GM06990 (cell line): ENCODE measurements around the gene UBR1.
"Not testable (repeated sequence)": the region's sequence is repeated elsewhere in the genome, so short reads cannot be mapped to it uniquely, and the experiment has no call there.

Experiments
- DNase-seq: peaks from one replicate; pipeline ENCODE4 v3.0.0-alpha.2; 2011; ENCODE audit not compliant: insufficient read length; ENCODE audit errors: extremely low read depth
- H3K27me3 ChIP-seq: replicated peaks from 2 replicates; pipeline ENCODE4 v1.6.0; 2011; ENCODE audit warnings: low read length; ENCODE audit not compliant: control insufficient read depth, insufficient read depth
- H3K36me3 ChIP-seq: 2 replicates; pipeline ENCODE4 v1.5.1; 2011; ENCODE audit warnings: low read length; ENCODE audit not compliant: control insufficient read depth, insufficient read depth
- H3K4me3 ChIP-seq: replicated peaks from 2 replicates; pipeline ENCODE4 v1.5.1; 2011; ENCODE audit warnings: low read depth, mild to moderate bottlenecking, control low read depth, low read length
- CTCF ChIP-seq: IDR thresholded peaks from 2 replicates; pipeline ENCODE4 v1.5.1; 2011; ENCODE audit warnings: low read length, control low read depth, mild to moderate bottlenecking, inconsistent platforms; ENCODE audit not compliant: insufficient read depth, poor library complexity, severe bottlenecking

The UBR1 gene

GRCh38 chr15:43009206-43009605 lies 96.6 kb downstream of the UBR1 start:
- no peak for DNase-seq
- peaks cover 16% of the 10 kb centered on the region for H3K36me3 ChIP-seq
- TF ChIP-seq CTCF: no peak
- no peaks in the 10 kb centered on the region for H3K27me3 ChIP-seq
- no peak overlapping the region for H3K4me3 ChIP-seq

- Histone ChIP-seq H3K27me3 (no peaks in the 10 kb centered on the region), H3K36me3 (peaks cover 17% of the 10 kb centered on the region), H3K4me3 (no peak overlapping the region)
- no peak for DNase-seq
- TF ChIP-seq CTCF: no peak
Observed at GRCh38 chr15:43008150-43008549, 97.7 kb downstream of the UBR1 start.

GRCh38 chr15:43007551-43007950 lies 98.3 kb downstream of the UBR1 start:
- no peaks in the 10 kb centered on the region for H3K27me3 ChIP-seq
- peaks cover 17% of the 10 kb centered on the region for H3K36me3 ChIP-seq
- no peak for DNase-seq
- TF ChIP-seq CTCF: no peak
- H3K4me3 ChIP-seq: no peak overlapping the region

- peaks cover 17% of the 10 kb centered on the region for H3K36me3 ChIP-seq
- no peak for TF ChIP-seq CTCF
- DNase-seq: no peak
- no peak overlapping the region for H3K4me3 ChIP-seq
- no peaks in the 10 kb centered on the region for H3K27me3 ChIP-seq
Observed at GRCh38 chr15:43006991-43007390, 98.8 kb downstream of the UBR1 start.

GRCh38 chr15:43004886-43005595 lies 100.8 kb downstream of the UBR1 start:
- not testable (repeated sequence) for H3K4me3 ChIP-seq, DNase-seq, H3K27me3 ChIP-seq
- peaks cover 17% of the 10 kb centered on the region for H3K36me3 ChIP-seq

GRCh38 chr15:42999201-42999779 lies 106.5 kb downstream of the UBR1 start:
- no peak for TF ChIP-seq CTCF
- no peak for DNase-seq
- Histone ChIP-seq H3K27me3 (no peaks in the 10 kb centered on the region), H3K4me3 (no peak overlapping the region), H3K36me3 (peaks cover 4% of the 10 kb centered on the region)
